HCT116 (cell line): ENCODE results near the gene ADGRG6.

Experiments
- CEBPB ChIP-seq: IDR thresholded peaks from 2 replicates; pipeline ENCODE4 v1.6.1; 2012; ENCODE audit warnings: low read depth
- EZH2 ChIP-seq: fragments of 200-600 bp; sonication (generic); IDR thresholded peaks from 2 replicates; pipeline ENCODE4 v1.6.1; 2017; ENCODE audit warnings: antibody characterized with exemption, mixed run types
- EZH2phosphoT487 ChIP-seq: fragments of 200-600 bp; IDR thresholded peaks from 2 replicates; pipeline ENCODE4 v1.6.1; 2018; ENCODE audit warnings: antibody characterized with exemption, borderline replicate concordance
- JUND ChIP-seq: IDR thresholded peaks from 2 replicates; pipeline ENCODE4 v1.6.1; 2012
- POLR2AphosphoS5 ChIP-seq: IDR thresholded peaks from 2 replicates; pipeline ENCODE4 v1.6.1; 2011; ENCODE audit warnings: mild to moderate bottlenecking, low read depth, low read length, moderate library complexity
- RAD21 ChIP-seq: IDR thresholded peaks from 2 replicates; pipeline ENCODE4 v1.6.1; 2012; ENCODE audit warnings: low read depth, mild to moderate bottlenecking
- TF ChIP-seq, protein P1 (sequence below), 3 experiments: fragments of 200-600 bp in 1 of 3; sonication (generic) in 1 of 3; IDR thresholded peaks in 2 of 3; conservative IDR thresholded peaks in 1 of 3; 2 replicates each; pipeline ENCODE4 v1.5.1; 2012 to 2017; ENCODE audit warnings: low read depth in 2 of 3, low read length in 2 of 3, antibody characterized with exemption in 1 of 3, borderline replicate concordance in 1 of 3, control low read depth in 1 of 3, mild to moderate bottlenecking in 1 of 3, mixed read lengths in 1 of 3, mixed run types in 1 of 3, moderate library complexity in 1 of 3; ENCODE audit not compliant: insufficient read depth in 1 of 3
- TF ChIP-seq, protein P2 (sequence below): IDR thresholded peaks from 2 replicates; pipeline ENCODE4 v1.6.1; 2012; ENCODE audit warnings: low read depth

- TF ChIP-seq JUND (no peak), EZH2 (no peak), EZH2phosphoT487 (no peak), POLR2AphosphoS5 (no peak), CEBPB (no peak), RAD21 (no peak)
- TF ChIP-seq, protein P1, sequence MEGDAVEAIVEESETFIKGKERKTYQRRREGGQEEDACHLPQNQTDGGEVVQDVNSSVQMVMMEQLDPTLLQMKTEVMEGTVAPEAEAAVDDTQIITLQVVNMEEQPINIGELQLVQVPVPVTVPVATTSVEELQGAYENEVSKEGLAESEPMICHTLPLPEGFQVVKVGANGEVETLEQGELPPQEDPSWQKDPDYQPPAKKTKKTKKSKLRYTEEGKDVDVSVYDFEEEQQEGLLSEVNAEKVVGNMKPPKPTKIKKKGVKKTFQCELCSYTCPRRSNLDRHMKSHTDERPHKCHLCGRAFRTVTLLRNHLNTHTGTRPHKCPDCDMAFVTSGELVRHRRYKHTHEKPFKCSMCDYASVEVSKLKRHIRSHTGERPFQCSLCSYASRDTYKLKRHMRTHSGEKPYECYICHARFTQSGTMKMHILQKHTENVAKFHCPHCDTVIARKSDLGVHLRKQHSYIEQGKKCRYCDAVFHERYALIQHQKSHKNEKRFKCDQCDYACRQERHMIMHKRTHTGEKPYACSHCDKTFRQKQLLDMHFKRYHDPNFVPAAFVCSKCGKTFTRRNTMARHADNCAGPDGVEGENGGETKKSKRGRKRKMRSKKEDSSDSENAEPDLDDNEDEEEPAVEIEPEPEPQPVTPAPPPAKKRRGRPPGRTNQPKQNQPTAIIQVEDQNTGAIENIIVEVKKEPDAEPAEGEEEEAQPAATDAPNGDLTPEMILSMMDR (IDR thresholded peaks at IDR 0.05 in 2 of 3, conservative IDR thresholded peaks at IDR 0.05 in 1 of 3; ENCODE audit: borderline replicate concordance in 1 of 3, insufficient read depth in 1 of 3, low read depth in 2 of 3, low read length in 2 of 3) = no peak
- TF ChIP-seq, protein P2, sequence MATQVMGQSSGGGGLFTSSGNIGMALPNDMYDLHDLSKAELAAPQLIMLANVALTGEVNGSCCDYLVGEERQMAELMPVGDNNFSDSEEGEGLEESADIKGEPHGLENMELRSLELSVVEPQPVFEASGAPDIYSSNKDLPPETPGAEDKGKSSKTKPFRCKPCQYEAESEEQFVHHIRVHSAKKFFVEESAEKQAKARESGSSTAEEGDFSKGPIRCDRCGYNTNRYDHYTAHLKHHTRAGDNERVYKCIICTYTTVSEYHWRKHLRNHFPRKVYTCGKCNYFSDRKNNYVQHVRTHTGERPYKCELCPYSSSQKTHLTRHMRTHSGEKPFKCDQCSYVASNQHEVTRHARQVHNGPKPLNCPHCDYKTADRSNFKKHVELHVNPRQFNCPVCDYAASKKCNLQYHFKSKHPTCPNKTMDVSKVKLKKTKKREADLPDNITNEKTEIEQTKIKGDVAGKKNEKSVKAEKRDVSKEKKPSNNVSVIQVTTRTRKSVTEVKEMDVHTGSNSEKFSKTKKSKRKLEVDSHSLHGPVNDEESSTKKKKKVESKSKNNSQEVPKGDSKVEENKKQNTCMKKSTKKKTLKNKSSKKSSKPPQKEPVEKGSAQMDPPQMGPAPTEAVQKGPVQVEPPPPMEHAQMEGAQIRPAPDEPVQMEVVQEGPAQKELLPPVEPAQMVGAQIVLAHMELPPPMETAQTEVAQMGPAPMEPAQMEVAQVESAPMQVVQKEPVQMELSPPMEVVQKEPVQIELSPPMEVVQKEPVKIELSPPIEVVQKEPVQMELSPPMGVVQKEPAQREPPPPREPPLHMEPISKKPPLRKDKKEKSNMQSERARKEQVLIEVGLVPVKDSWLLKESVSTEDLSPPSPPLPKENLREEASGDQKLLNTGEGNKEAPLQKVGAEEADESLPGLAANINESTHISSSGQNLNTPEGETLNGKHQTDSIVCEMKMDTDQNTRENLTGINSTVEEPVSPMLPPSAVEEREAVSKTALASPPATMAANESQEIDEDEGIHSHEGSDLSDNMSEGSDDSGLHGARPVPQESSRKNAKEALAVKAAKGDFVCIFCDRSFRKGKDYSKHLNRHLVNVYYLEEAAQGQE = no peak
These were observed 137.1 kb downstream of the ADGRG6 start for GRCh38 chr6:142438898-142439297.
